Adrenal gland (tissue), 12 donors: ENCODE data around the gene IL32. TPM values are rescaled to one million over a fixed set of nuclear protein-coding genes. Genes with fewer than 3 reads are reported as not detected.

Source experiments
- DNase-seq, 7 donors: peaks; one replicate each; pipeline ENCODE4 v3.0.0-alpha.2; 2019 to 2020
- H3K27ac ChIP-seq, 5 donors: fragments of 200-600 bp; sonication (generic) in 4 of 5; 1 replicate in 3 of 5; 2 replicates in 2 of 5; pipeline versions ENCODE4 v1.5.1 to v1.8.0; 2016 to 2020; ENCODE audit warnings: mild to moderate bottlenecking in 1 of 5
- H3K27me3 ChIP-seq: fragments of 200-600 bp; 2 replicates; pipeline ENCODE4 v1.8.0; 2021
- H3K36me3 ChIP-seq, 2 donors: fragments of 200-600 bp; replicated peaks in 1 of 2; 1 replicate in 1 of 2; 2 replicates in 1 of 2; pipeline versions ENCODE4 v1.5.1 to v1.8.0; 2018 to 2022
- H3K4me1 ChIP-seq, 2 donors: fragments of 200-600 bp; replicated peaks in 1 of 2; 1 replicate in 1 of 2; 2 replicates in 1 of 2; pipeline versions ENCODE4 v1.5.1 to v1.8.0; 2018 to 2021
- H3K4me3 ChIP-seq, 4 donors: fragments of 200-600 bp; sonication (generic) in 3 of 4; one replicate each; pipeline ENCODE4 v1.5.1; 2016 to 2018
- H3K9me3 ChIP-seq, 3 donors: fragments of 200-600 bp; sonication (generic) in 1 of 3; replicated peaks in 1 of 3; 1 replicate in 2 of 3; 2 replicates in 1 of 3; pipeline versions ENCODE4 v1.5.1 to v1.8.0; 2016 to 2021
- POLR2A ChIP-seq, 2 donors: fragments of 450-650 bp; IDR thresholded peaks; one replicate each; pipeline ENCODE4 v1.6.1; 2017; ENCODE audit warnings: antibody characterized with exemption in 2 of 2, mild to moderate bottlenecking in 2 of 2, moderate library complexity in 1 of 2
- WGBS, 4 donors: extraction: QIAGEN DNeasy Blood & Tissue Kit in 2 of 4; methylation state at CpG; one replicate each; pipeline versions ENCODE4 v1.1.5 to v1.1.7; 2013 to 2017; 5-methylcytosine and 5-hydroxymethylcytosine counted together
- intact Hi-C, 2 donors: fragments of 100-400 bp; cut with DNase I; formaldehyde crosslinking; loops; one replicate each; pipeline versions ENCODE4 v1.14.1 to v1.15.0; 2022 to 2023
- polyA plus RNA-seq, 3 donors: library from polyadenylated mRNA; stranded (reverse); fragments of 200-250 nt in 2 of 3; fragments of 350-450 nt in 1 of 3; fragmentation: Illumina TruSeq in 1 of 3; extraction: RNeasy Lipid Tissue Mini Kit (QIAGEN cat#74804) in 1 of 3; gene quantifications; one replicate each; pipeline ENCODE4 v1.2.3, GENCODE V29; 2013 to 2014
- total RNA-seq, 9 donors: library from RNA; depleted of rRNA in 4 of 9; stranded (reverse); fragments of >200 nt in 4 of 9; fragments of 120-200 nt in 1 of 9; fragmentation: NEBNext Ultra II Directional in 1 of 9; extraction: Animal tissue kit (Norgen Biotek cat#: 25700) in 1 of 9; gene quantifications; one replicate each; pipeline versions ENCODE4 v1.1.0 to v1.2.4, GENCODE V29; 2013 to 2023
- TF ChIP-seq, protein P1 (sequence below), 6 experiments: fragments of 450-650 bp in 4 of 6; fragments of 200-600 bp in 2 of 6; sonication (generic) in 1 of 6; IDR thresholded peaks; 1 replicate in 5 of 6; 2 replicates in 1 of 6; pipeline versions ENCODE4 v1.5.1 to v1.8.0; 2016 to 2021; ENCODE audit warnings: antibody characterized with exemption in 6 of 6, mild to moderate bottlenecking in 2 of 6, moderate library complexity in 1 of 6
- donor health status: healthy with polysubstance abuse.
- donor health status: Bipolar disorder and iron deficiency.
- donor health status: DM: yes; HTN: yes; CAD: no.
- donor health status: DM: no; HTN: no; CAD: no.
- donor health status: DM: no; HTN: no; CAD: no.
- donor health status: DM: yes; HTN: yes; CAD: no.

The IL32 gene
- total and polyA plus RNA-seq, 12 donors: 3.9 to 127 (median 23.1) TPM

- H3K4me1 ChIP-seq: peaks cover 4 to 13% of the 10 kb centered on the region in 2 donors
- H3K27me3 ChIP-seq: peaks cover 64% of the 10 kb centered on the region
- DNase-seq: no peak
Observed at GRCh38 chr16:3046641-3047386, 18.6 kb upstream of the IL32 start.

GRCh38 chr16:3047387-3047720 is 18.1 kb upstream of the IL32 start:
- intact Hi-C loops: no loop called here
- Histone ChIP-seq H3K27me3 (peaks cover 58% of the 10 kb centered on the region), H3K9me3 (no peaks in the 10 kb centered on the region), H3K36me3 (no peaks in the 10 kb centered on the region), H3K27ac (no peak overlapping the region), H3K4me3 (no peak overlapping the region), H3K4me1 (peaks cover 4 to 13% of the 10 kb centered on the region in 2 donors)
- DNase-seq: no peak
- WGBS, 4 donors: 18 to 24% (median 21%) methylated on average over 3 to 13 of the region's 13 CpGs
- no peak for TF ChIP-seq POLR2A (IDR thresholded peaks at IDR 0.05)
- TF ChIP-seq, protein P1, sequence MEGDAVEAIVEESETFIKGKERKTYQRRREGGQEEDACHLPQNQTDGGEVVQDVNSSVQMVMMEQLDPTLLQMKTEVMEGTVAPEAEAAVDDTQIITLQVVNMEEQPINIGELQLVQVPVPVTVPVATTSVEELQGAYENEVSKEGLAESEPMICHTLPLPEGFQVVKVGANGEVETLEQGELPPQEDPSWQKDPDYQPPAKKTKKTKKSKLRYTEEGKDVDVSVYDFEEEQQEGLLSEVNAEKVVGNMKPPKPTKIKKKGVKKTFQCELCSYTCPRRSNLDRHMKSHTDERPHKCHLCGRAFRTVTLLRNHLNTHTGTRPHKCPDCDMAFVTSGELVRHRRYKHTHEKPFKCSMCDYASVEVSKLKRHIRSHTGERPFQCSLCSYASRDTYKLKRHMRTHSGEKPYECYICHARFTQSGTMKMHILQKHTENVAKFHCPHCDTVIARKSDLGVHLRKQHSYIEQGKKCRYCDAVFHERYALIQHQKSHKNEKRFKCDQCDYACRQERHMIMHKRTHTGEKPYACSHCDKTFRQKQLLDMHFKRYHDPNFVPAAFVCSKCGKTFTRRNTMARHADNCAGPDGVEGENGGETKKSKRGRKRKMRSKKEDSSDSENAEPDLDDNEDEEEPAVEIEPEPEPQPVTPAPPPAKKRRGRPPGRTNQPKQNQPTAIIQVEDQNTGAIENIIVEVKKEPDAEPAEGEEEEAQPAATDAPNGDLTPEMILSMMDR (IDR thresholded peaks at IDR 0.05): no peak

More at GRCh38 chr16:3046641-3047386, 18.6 kb upstream of the IL32 start:
- peak overlapping the region in 1 of 4 donors; percentile 35 for H3K4me3 ChIP-seq
- H3K27ac ChIP-seq: no peak overlapping the region
- intact Hi-C loops: no loop called here
- H3K9me3 ChIP-seq: no peaks in the 10 kb centered on the region
- H3K36me3 ChIP-seq: no peaks in the 10 kb centered on the region
- 1 to 9% (median 3%) methylated on average over 9 to 54 of the region's 54 CpGs; no CpG with 5 or more reads in 1 of the 4 donors for WGBS, 4 donors
- TF ChIP-seq, protein P1 (IDR thresholded peaks at IDR 0.05): no peak
- TF ChIP-seq POLR2A (IDR thresholded peaks at IDR 0.05): no peak

DNA sequence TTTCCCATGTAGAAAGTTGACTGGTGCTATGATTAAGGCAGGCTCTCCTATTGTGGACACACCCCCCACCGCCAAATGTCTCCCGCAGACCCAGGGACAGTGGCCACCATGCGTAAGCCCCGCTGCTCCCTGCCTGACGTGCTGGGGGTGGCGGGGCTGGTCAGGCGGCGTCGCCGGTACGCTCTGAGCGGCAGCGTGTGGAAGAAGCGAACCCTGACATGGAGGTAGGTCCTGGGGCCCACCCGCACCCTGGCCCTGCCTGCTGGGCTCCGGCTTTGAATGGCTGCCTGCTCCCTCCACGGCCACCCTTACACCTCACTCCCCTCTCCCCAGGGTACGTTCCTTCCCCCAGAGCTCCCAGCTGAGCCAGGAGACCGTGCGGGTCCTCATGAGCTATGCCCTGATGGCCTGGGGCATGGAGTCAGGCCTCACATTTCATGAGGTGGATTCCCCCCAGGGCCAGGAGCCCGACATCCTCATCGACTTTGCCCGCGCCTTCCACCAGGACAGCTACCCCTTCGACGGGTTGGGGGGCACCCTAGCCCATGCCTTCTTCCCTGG is 15.4 kb upstream of the IL32 start:
- Histone ChIP-seq H3K27ac (no peak overlapping the region), H3K9me3 (no peaks in the 10 kb centered on the region), H3K4me1 (peaks cover 4 to 13% of the 10 kb centered on the region in 2 donors), H3K27me3 (peaks cover 36% of the 10 kb centered on the region), H3K36me3 (no peaks in the 10 kb centered on the region), H3K4me3 (no peak overlapping the region)
- no peak for DNase-seq
- TF ChIP-seq, protein P1 (IDR thresholded peaks at IDR 0.05): no peak
- TF ChIP-seq POLR2A (IDR thresholded peaks at IDR 0.05): no peak
- 76 to 89% (median 80%) methylated on average over 10 to 26 of the region's 26 CpGs for WGBS, 4 donors
- intact Hi-C loops: loop anchor here in 1 of 2 donors (10.0 kb wide), 2 partner anchors 75 to 125 kb away; no protein-coding TSS in a partner anchor

GRCh38 chr16:3050487-3050886 is 15.0 kb upstream of the IL32 start:
- no peaks in the 10 kb centered on the region for H3K9me3 ChIP-seq
- H3K4me3 ChIP-seq: no peak overlapping the region
- peaks cover under 1 to 13% of the 10 kb centered on the region in 2 donors for H3K4me1 ChIP-seq
- 78 to 86% (median 81%) methylated on average over 5 of the region's 5 CpGs for WGBS, 4 donors
- intact Hi-C loops: loop anchor here in 1 of 2 donors (10.0 kb wide), 2 partner anchors 74 to 124 kb away; no protein-coding TSS in a partner anchor
- no peak for DNase-seq
- TF ChIP-seq POLR2A (IDR thresholded peaks at IDR 0.05): no peak
- TF ChIP-seq, protein P1 (IDR thresholded peaks at IDR 0.05): no peak
- peaks cover 32% of the 10 kb centered on the region for H3K27me3 ChIP-seq
- H3K27ac ChIP-seq: no peak overlapping the region
- H3K36me3 ChIP-seq: no peaks in the 10 kb centered on the region
